K562 (cell line): ENCODE measurements around the gene C1orf74. TPM values are rescaled to one million over a fixed set of nuclear protein-coding genes. Genes with fewer than 3 reads are reported as not detected.
A peak's percentile ranks its signal among the peaks of the same experiment; 100 is the strongest.

Experiments
- BDP1 ChIP-seq: IDR thresholded peaks from 3 replicates; pipeline ENCODE4 v1.6.1; 2011; ENCODE audit not compliant: insufficient read length, insufficient read depth
- CHAMP1 ChIP-seq: fragments of 450-650 bp; IDR thresholded peaks from 2 replicates; pipeline ENCODE4 v1.6.1; 2016; ENCODE audit warnings: mild to moderate bottlenecking
- CTBP1 ChIP-seq: fragments of 450-650 bp; IDR thresholded peaks from 2 replicates; pipeline ENCODE4 v1.6.1; 2016; ENCODE audit warnings: borderline replicate concordance
- CUX1 ChIP-seq: fragments of 200-800 bp; sonication (Bioruptor generic); IDR thresholded peaks from 2 replicates; pipeline ENCODE4 v1.6.1; 2016; ENCODE audit warnings: missing genetic modification characterization, missing compliant biosample characterization
- FOXA3 ChIP-seq, 2 experiments: fragments of 450-650 bp in 1 of 2; sonication (generic) in 1 of 2; formaldehyde crosslinking; IDR thresholded peaks in 1 of 2; conservative IDR thresholded peaks in 1 of 2; 2 replicates each; pipeline versions ENCODE4 v1.4.0 to v1.8.0; 2020 to 2022; ENCODE audit warnings: mild to moderate bottlenecking in 2 of 2, missing genetic modification reagents in 1 of 2
- GABPB2 ChIP-seq: fragments of 250-450 bp; sonication (Bioruptor Pico); conservative IDR thresholded peaks from 2 replicates; pipeline ENCODE4 v1.5.1; 2021; ENCODE audit warnings: mild to moderate bottlenecking
- GATAD2B ChIP-seq: fragments of 450-650 bp; IDR thresholded peaks from 2 replicates; pipeline ENCODE4 v1.6.1; 2017; ENCODE audit warnings: mild to moderate bottlenecking, borderline replicate concordance
- HDAC2 ChIP-seq: fragments of 450-650 bp; IDR thresholded peaks from 2 replicates; pipeline ENCODE4 v1.6.1; 2016; ENCODE audit warnings: mild to moderate bottlenecking
- ID3 ChIP-seq, 2 experiments: fragments of 250-450 bp in 1 of 2; fragments of 450-650 bp in 1 of 2; sonication (Bioruptor Pico) in 1 of 2; IDR thresholded peaks; 2 replicates each; pipeline versions ENCODE4 v1.6.1 to v1.8.0; 2016 to 2021; ENCODE audit warnings: mild to moderate bottlenecking in 2 of 2, moderate library complexity in 2 of 2, missing compliant biosample characterization in 1 of 2, missing genetic modification characterization in 1 of 2
- IFI16 ChIP-seq: fragments of 250-450 bp; sonication (Bioruptor Pico); IDR thresholded peaks from 2 replicates; pipeline ENCODE4 v2.1.2; 2022; ENCODE audit warnings: mild to moderate bottlenecking, inconsistent platforms
- KDM2B ChIP-seq: fragments of 250-450 bp; sonication (Bioruptor Pico); IDR thresholded peaks from 2 replicates; pipeline ENCODE4 v1.8.0; 2021; ENCODE audit warnings: mild to moderate bottlenecking, moderate library complexity
- KLF16 ChIP-seq: IDR thresholded peaks from 2 replicates; pipeline ENCODE4 v1.6.1; 2016; ENCODE audit warnings: antibody characterized with exemption
- MAFK ChIP-seq: IDR thresholded peaks from 2 replicates; pipeline ENCODE4 v1.6.1; 2011; ENCODE audit warnings: low read length, improper control_type of control experiment
- MCM5 ChIP-seq: fragments of 450-650 bp; IDR thresholded peaks from 2 replicates; pipeline ENCODE4 v1.6.1; 2016; ENCODE audit warnings: low read depth
- PYGO2 ChIP-seq: fragments of 450-650 bp; IDR thresholded peaks from 2 replicates; pipeline ENCODE4 v1.6.1; 2016; ENCODE audit warnings: mild to moderate bottlenecking, missing genetic modification characterization, moderate library complexity, missing compliant biosample characterization
- SNAPC5 ChIP-seq: fragments of 250-450 bp; sonication (Bioruptor Pico); IDR thresholded peaks from 2 replicates; pipeline ENCODE4 v1.8.0; 2021; ENCODE audit warnings: moderate library complexity, mild to moderate bottlenecking, inconsistent platforms
- ZNF121 ChIP-seq: sonication (generic); formaldehyde crosslinking; conservative IDR thresholded peaks from 2 replicates; pipeline ENCODE4 v1.8.0; 2022; ENCODE audit warnings: missing genetic modification reagents
- ZNF134 ChIP-seq: fragments of 250-450 bp; sonication (Bioruptor Pico); conservative IDR thresholded peaks from 2 replicates; pipeline ENCODE4 v1.4.0; 2020
- ZNF699 ChIP-seq: fragments of 250-450 bp; sonication (Bioruptor Pico); IDR thresholded peaks from 2 replicates; pipeline ENCODE4 v1.8.0; 2021; ENCODE audit warnings: mild to moderate bottlenecking, moderate library complexity; ENCODE audit not compliant: insufficient replicate concordance
- polyA plus RNA-seq, 8 experiments: library from polyadenylated mRNA; depleted of rRNA in 4 of 8; stranded (reverse) in 5 of 8; unstranded in 3 of 8; fragments of >200 nt; fragmentation: Nextera tagmentation in 2 of 8; fragmentation: Illumina TruSeq in 1 of 8; extraction: Ambion mirVana in 2 of 8; extraction: Trizol in 1 of 8; gene quantifications; 2 replicates each; pipeline versions ENCODE4 v1.2.1 to v1.2.3, GENCODE V29; 2011 to 2014; ENCODE audit warnings: inconsistent platforms in 1 of 8, missing spikeins in 1 of 8
- total RNA-seq, 7 experiments: library from RNA; depleted of rRNA in 6 of 7; stranded (reverse); fragments of >200 nt in 6 of 7; fragmentation: Illumina TruSeq in 2 of 7; extraction: Trizol in 2 of 7; gene quantifications; 2 replicates each; pipeline versions ENCODE4 v1.2.1 to v1.2.3, GENCODE V29; 2011 to 2021; ENCODE audit warnings: low replicate concordance in 1 of 7
- TF ChIP-seq, protein P1 (sequence below): sonication (generic); IDR thresholded peaks from 2 replicates; pipeline ENCODE4 v1.6.1; 2016

Gene C1orf74
- total and polyA plus RNA-seq, 9 of the 15 experiments (the other 6 are each of a cell fraction or from before 2014, with no cell fraction given), result 4.0 to 7.6 (median 5.7) TPM

DNA sequence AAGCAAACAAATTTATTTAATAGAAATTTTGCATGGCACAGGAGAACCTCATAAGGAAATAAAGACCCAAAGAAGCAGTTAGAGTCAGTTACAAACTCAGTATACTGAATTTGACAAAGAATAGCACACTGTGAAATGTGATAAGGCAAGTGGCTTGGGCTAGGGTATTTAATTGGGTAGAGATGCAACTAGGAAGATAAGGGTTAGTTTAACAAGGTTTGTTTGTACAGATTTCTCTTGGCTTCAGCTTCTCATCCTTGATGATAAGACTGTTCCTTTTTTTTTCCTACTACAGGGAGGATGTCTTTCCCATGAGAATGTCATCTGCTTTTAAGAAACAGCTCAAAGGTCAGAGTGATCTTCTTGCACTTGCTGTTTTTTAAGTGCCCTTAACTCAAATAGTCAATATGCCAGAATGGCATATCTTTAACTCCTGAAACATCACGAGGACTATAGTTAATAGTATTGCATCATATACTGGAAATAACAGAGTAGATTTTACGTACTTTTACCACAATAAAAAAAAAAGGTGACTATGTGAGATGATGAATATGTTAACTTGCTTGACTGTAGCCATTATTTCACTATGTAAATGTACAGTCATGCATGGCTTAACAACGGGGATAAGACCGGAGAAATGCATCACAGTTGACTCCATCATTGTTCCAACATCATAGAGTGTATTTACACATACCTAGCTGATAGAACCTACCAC is 37.8 kb downstream of the C1orf74 start (continued):
- TF ChIP-seq CUX1 (no peak), GATAD2B (no peak), GABPB2 (CRISPR knock-in tag) (no peak), HDAC2 (no peak), CTBP1 (peak; percentile 83; the same call in 1 of the 2 replicates), ZNF699 (CRISPR knock-in tag) (no peak), ZNF121 (no peak), IFI16 (CRISPR knock-in tag) (no peak), CHAMP1 (no peak), KDM2B (CRISPR knock-in tag) (no peak), SNAPC5 (no peak), KLF16 (no peak), MAFK (no peak), BDP1 (no peak), PYGO2 (no peak), MCM5 (no peak), FOXA3 (CRISPR knock-in tag; conservative IDR thresholded peaks at IDR 0.05 in 1 of 2, IDR thresholded peaks at IDR 0.05 in 1 of 2) (peak in 1 of 2 experiments; percentile 48; a peak in 1 of 4 replicates), ID3 (CRISPR knock-in tag; IDR thresholded peaks at IDR 0.05) (no peak), ID3 (tag; IDR thresholded peaks at IDR 0.05) (0 out of 2 replicates have a peak, but pooled peaks have one; percentile 47), ZNF134 (CRISPR knock-in tag) (no peak)
- TF ChIP-seq, protein P1, sequence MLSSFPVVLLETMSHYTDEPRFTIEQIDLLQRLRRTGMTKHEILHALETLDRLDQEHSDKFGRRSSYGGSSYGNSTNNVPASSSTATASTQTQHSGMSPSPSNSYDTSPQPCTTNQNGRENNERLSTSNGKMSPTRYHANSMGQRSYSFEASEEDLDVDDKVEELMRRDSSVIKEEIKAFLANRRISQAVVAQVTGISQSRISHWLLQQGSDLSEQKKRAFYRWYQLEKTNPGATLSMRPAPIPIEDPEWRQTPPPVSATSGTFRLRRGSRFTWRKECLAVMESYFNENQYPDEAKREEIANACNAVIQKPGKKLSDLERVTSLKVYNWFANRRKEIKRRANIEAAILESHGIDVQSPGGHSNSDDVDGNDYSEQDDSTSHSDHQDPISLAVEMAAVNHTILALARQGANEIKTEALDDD, result 0 out of 2 replicates have a peak, but pooled peaks have one; percentile 18
